GM18909 (cell line): ENCODE results near the gene C2CD3.

Experiments
- ATAC-seq: cut with Tn5 transposase; IDR thresholded peaks from one replicate; pipeline ENCODE4 v1.9.1; 2021; ENCODE audit warnings: mild to moderate bottlenecking; ENCODE audit not compliant: unreplicated experiment, poor library complexity

The C2CD3 gene, protein sequence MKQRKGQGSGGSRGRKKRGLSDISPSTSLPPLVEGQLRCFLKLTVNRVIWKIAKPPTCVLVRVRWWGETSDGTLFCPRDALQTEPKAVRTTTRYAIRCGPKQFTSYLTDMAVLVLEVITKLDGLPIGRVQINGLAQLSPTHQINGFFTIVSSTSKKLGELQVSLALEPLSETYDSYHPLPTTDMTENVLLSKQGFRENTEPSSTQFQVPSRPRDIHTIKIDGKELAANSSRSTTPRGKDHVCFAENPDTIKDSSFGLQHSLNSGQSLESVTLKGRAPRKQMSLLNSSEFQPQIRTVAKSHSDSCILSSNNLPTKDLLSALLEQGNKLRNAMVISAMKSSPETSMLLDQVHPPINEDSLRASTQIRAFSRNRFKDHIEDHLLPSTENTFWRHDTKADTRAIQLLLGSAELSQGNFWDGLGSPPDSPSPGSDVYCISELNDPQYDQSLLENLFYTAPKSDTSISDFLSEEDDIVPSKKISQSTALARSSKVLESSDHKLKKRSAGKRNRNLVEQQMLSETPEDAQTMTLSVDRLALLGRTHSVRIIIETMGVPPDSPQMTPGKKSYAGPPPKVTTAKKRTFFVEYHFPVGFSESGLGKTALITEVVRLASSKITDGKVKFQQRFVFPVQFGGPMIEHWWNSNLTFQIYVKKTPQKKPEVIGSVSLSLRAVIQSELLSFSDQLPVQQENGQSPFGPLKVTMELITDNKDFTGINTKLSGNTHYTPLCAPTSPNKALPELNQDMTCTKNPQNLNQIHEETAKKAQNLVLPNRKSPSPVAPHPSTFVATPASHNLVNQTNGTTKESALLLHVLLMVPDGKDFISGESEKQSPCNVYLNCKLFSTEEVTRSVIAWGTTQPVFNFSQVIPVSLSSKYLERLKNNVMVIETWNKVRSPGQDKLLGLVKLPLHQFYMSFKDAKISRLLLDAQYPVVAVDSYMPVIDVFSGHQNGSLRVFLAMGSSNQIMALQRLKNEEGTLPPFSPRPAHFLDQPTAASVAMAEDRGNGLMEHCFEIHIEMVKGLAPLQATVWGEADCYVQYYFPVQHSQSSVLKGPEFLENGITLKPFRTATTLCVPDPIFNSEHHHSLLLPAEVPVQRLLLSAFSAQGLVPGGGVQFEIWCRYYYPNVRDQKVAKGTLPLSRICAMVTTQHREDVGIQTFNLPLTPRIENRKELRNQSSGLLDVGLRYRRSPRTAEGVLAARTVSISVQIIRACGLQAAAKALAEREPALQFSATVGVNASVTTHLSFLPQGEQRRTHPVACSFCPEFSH (N-terminal part only)

DNA sequence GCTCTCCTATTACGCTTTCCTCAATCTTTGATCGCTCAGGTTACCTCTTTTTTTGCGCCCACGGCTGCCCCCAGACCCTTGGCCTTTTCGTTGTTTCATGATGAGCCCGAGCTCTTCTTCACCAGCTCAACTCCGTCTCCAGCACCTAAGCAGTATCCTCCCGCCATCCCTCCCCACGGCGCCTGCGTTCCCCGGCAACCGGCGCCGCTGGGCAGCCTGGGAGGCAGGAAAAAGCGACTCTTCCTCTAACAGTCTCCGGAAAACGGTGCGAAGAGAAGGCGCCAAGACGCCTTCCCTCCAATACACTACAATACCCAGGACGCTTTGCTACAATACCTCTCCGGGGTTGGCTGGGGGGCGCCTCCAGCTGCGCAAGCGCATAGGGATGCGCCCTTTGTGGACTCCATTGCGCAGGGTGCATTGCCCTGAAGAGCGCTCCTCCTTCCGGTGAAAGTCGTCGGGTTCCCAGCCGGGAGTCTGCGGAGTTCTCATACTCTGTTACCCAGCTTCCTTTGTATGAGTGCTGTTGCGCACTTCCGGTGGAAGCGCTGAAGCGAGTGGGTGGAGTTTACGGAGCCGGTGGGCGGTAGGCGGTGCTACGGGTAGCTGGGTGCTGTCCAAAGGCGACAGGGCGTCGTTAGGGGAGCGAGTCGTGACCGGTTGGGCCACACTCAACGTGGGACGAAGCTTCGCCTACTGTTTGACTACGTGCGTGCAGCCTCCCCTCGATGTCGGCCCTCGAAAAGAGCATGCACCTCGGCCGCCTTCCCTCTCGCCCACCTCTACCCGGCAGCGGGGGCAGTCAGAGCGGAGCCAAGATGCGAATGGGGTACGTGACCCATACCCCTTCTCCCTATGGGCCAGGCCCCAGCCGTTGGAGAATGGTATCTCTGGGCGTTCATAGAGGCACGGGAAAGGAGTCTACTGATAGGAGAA is at the start of gene C2CD3, which contains the start of gene PPME1:
Gene C2CD3 (minus strand): TSS at position 309 of the 936 bp plus-strand sequence. CDS start 210 bp downstream, at position 99.
Gene PPME1 (plus strand): TSS at position 596 of the 936 bp plus-strand sequence. CDS start 133 bp downstream, at position 729.
- peak; percentile 96 for ATAC-seq

DNA sequence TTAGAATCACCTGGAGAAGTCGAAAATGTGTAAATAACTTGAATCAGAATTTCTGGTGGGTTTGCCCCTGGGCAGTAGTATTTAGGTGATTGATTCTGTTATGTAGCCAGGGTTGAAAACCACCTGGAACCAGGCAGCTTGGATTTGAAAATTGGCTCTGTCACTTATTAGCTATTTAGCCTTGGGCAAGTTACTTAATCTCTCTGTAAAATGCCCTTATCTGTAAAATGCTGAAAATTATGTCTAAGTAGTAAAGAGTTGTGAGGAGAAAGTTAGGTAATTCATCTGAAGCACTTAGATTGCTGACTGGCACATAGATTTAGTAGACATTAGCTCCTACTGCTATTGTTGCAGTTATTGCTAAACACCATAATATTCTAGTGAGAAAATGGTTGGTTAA is 49.6 kb upstream of the C2CD3 start:
- ATAC-seq = no peak

DNA sequence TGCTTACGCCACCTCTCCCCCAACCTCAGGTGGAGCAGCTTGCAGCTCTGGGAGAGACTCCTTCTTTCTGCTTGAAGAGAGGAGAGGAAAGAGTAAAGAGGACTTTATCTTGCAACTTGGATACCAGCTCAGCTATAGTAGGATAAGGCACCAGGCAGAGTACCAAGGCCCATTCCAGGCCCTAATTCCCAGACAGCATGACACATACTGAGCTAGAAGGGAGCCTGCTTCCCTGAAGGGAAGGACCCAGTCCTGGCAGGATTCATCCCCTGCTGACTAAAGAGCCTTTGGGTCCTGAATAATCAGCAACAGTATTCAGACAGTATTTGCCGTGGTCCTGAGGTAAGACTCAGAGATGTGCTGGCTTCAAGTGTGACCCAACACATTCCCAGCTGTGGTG is 41.7 kb upstream of the C2CD3 start:
- no peak for ATAC-seq

DNA sequence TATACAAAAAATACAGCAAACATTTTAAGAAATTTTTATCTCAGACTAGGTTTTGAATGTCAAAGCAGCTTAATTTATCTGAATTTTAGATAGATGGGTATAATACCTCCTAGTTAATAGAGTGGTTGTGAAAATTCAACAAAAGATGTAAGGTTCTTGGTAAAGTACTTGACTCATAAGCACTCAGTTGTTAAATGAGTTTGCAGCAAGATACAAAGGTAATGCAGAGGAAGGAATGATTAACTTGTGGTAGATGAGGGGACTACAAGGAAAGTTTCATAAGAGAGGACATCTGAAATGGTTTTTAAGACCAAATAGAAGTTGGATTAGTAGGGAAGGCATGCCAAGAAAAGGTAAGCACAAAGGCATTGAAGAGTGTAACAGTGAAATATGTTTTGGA is 37.7 kb upstream of the C2CD3 start:
- no peak for ATAC-seq

DNA sequence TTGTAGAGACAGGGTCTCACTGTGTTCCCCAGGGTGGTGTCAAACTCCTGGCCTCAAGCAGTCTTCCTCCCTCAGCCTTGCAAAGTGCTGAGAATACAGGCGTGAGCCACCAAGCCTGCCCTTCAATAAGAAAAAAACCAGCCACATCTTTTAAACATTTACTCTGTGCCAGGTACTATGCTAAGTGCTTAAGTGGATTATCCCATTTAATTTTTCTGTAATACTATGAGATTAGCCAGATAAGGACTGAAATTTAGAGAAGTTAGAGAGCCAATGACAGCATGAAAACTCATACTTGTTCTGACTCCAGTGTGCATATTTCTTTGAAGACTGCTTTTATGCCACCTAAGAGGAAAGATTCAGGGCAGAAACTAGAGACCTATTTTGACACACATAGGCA is 35.9 kb upstream of the C2CD3 start:
- ATAC-seq = no peak

DNA sequence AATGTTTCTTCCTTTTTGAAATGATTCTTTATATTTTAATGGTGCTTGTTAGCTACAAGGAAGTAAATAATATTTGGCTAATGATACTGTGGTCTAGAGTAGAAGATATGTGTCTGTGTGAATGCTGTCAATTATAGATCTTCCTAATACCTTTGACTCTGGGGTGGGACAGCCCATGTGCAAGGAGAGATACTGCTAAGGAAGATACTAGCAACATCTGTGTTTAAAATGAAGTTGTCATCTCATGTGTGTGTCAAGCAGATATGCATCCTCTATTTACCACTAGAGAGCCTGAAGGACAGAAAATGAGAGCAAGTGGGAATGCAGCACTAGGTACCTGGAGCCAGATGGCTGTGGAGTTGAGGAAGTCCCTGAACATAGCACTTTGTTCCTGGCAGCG is 34.4 kb upstream of the C2CD3 start:
- no peak for ATAC-seq

DNA sequence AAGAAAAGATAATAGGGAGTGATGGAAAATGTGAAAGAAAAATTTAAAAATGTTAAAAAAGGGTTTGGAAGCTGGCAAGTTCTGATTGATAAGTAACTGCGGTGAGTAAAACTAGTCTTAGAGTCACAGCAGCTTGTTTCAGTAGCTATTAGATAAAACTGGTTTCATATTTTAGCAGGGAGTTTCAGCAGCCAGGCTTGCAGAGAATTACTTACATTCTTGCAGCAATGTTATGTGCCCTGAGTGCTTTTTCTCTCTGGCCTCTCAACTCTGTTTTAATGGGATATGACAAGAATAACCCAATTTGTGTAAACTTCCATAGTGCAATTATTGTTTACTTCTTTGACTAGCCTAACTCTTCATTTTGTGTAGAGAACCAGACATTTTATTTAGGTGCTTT is 33.9 kb upstream of the C2CD3 start:
- ATAC-seq = no peak

DNA sequence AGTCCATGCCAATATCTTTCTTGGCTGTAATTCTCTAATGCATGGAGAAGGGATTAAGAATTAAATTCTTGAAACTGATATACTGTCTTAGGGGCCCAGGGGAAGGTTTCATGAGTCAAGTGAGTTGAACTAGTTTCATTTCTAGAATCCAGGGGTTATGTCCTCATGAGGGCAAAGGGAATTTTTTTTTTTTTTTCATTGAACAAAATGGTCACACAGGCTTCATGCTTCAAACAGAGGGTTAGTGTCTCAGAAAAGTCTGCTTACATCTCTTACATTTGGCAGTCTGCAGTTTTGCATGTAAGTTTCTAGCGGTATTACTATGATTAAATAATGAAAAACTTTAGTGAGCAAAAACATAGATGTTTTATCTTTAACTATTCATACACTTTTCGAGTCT is 33.2 kb upstream of the C2CD3 start:
- no peak for ATAC-seq

DNA sequence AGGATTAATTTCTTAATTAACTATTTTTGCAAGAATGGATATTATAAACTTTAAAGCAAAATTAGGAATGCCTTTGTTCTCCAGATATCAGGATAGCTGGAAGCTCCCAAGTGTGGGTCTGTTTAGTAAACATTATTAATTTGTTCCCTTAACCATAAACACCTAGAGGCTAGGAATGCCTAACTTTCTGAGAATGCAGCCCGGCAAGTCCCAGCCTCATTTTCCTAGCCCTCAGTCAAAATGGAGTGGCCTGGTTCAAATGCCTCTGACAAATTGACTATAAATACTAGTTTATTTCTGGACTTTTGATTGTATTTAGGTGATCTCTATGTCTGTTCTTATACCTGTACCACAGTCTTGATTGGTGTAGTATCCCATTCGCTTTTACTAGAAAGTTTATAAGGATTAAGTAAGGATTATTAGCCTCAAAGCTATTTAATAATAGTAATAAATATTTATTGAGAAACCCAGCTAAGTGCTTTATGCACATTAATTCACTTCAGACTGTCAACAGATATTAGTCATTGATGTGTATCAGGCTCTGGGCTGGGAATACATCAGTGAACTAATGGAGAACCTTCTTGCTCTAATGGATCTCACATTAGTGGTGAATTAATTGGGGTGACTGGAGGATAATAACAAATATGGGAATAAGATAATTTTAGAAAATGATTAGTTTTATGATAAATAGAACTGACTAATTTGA is 26.1 kb upstream of the C2CD3 start:
- no peak for ATAC-seq

DNA sequence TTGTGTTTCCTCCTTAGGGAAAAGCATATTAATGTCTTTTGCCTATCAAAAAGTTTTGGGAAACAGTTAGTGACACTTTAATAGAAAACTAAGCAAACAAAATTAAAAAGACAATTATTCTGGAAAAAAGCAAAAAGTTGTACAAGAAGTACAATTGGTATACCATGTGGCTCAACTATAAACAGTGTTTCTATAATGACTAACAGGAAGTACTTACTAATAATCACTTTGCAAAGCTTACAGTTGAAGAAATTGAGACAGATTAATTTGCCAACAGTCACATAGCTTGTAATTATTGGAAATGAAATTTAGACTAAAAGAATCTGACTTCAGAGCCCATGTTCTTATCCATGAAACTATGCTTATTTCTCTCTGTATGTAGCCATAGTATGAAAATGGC is 25.0 kb upstream of the C2CD3 start:
- no peak for ATAC-seq

DNA sequence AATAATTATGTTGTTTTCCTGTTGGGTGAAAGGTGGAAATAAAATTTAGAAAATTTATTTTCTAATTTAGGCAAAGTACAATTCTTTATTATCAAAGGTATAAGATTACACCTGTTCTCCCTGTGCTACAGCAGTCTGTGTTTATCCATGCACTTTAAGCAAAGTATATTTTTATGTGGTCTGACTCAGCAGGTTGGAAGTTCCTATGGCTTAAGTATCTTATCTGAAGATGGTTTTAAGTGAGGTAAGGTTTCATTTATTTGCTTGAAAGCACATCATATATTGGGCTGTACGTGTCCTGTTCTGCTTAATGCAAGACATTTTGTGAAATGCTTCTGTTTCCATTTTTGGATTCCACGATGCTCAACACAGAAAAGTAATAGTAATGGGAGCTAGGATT is 14.9 kb upstream of the C2CD3 start:
- ATAC-seq = no peak

DNA sequence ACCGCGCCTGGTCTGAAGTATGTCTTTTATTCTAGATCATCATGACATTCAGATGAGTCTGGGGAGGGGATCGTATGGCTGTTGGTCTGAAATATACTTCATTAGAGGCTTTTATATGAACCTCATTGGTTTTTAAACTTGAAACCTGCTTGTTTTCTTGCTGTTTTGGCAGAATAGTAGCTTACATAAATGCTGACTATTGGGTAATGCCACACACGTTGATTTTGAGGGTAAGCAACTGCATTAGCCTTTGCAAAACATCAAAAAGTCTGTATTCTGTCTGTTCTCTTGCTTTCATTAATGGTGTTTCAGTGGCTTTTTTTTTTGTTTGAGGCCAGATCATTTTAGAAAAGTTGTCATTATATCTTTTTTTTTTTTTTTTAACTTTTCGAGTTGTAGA is 14.5 kb upstream of the C2CD3 start:
- no peak for ATAC-seq

DNA sequence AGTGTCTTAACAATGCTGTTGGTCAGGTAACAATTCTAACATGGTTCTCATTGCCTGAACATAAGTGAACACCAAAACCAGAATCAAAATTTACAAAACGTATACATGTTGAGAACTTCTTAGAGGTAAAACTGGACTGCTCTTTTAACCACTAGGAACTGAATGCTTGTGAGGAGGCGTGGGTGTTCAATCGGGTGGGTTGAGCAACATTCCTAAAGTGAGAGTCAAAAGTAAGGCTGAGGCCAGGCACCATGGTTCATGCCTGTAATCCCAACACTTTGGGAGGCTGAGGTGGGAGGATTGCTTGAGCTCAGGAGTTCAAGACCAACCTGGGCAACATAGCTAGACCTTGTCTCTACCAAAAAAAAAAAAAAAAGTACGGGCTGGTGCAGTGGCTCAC is 11.8 kb upstream of the C2CD3 start:
- ATAC-seq = no peak

DNA sequence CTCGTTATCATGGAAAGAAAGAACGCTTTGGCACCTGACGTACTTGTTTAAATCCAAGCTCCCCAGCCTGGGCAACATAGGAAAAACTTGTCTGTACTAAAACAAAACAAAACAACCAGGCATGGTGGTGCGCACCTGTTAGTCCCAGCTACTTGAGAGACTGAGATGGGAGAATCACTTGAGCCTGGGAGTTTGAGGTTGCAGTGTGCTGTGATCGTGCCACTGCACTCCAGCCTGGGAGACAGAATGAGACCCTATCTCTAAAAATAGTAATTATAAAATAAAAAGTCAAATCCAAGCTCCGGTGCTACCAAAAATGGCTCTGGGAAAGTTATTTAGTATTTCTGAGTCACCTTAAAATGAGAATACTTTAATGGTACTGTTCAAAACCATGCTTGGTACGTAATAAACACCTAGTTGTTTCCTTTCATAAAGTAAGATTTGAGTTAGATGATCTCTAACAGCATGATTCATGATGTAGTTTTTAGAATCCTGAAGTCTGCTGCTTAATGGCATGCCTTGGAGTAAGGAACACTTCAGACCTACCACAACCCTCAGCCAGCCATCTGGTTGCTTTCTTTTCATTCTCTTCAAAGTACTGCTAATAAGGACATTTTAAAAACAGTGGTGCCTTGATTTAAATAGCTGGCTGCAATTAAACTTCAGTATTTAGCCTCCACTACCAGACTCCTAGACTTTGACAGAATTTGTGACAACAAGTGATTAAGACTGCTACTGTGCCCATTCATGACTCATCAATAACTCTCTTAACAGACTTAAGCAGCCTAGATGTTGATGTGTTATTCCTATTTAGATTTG is 8.6 kb upstream of the C2CD3 start:
- no peak for ATAC-seq

DNA sequence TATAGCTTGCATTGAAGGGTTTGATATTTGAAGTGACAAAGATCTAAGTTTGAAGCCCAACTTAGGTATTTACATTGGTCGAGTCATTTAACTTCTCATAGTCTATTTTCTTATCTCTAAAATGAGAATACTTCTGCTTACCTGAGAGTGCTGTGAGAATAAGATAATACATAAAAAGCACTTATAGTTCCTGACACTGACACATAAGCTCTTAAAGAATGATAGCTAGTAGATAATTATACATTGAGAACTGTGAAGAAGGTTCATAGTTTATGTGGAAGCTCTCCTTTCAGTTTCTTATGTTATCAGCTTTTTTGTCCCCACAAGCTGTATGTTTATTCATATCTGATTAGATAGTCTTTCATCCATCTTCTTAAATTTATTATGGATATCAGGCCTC is 5.1 kb upstream of the C2CD3 start:
- ATAC-seq = no peak

DNA sequence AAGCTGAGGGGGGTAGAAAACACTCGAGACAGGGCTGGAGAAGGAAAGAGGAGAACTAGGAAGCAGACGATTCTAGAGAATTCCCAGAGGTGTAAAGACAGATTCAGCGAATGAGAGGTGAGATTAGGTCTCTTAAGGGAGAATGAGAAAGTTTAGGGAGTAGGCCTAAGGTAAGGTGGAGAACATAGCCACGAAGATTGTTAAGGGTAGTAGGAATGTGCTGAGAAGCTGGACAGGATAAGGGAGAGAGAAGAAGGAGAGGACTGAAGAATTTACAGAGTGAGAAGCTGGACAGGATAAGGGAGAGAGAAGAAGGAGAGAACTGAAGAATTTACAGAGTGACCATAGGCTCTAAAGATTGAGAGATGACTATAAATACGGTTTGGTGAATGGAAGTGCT is 1.2 kb upstream of the C2CD3 start:
- ATAC-seq = no peak

DNA sequence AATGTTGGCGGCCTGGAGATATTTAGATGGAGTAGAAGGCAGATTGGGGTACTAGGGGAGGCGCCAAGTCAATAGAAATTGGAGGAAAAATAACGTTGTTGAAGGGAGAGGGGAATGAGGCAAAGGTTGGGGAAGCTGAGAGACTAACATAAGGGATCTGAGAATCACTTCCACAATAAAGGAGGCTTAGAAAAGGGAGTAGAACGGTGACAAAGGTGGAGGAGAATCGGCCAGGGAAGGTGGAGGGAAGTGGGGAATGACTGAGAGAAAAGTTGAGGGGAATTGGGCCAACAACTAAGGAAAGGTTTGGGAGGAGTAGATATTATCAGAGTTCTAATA is 797 bp upstream of the C2CD3 start:
- no peak for ATAC-seq

DNA sequence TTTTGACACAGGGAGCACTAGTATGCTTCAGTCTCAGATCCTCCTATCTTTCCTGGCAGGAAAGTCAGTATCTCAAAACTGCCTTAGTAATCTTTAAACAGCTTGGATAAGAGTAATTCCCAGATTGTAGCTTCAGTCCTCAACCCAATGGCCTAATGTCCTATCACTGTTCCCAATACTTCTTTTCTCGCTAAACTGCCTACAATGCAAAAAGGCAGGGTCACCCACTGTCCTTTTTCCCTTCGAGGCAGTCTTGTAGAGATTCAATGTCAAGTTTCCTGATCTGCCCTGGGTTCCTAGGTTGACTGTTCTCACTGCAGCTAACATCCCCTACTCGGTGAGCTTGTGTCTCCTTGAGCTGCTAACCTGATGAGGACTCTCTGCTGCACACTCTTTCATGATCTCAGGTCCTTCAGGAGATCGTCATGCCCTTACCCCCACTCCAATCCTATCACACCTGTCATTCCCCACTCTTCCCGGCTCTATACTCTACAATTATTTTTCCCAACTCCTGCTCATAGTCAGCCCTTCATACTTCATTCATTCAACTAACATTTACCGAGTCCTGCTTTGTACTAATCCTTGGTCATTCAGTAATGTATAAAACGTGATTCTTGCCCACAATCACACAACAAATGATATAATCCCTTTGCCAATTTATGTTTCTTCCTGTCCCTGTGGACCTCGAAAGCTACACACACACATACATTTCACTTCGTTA is 904 bp downstream of the C2CD3 start:
- ATAC-seq = no peak
